HG03097 (cell line): Measurements from ENCODE around the gene FGF2.
A peak's percentile ranks its signal among the peaks of the same experiment; 100 is the strongest.
"Not testable (repeated sequence)": the region's sequence is repeated elsewhere in the genome, so short reads cannot be mapped to it uniquely, and the experiment has no call there.

ENCODE experiments used
- ATAC-seq: cut with Tn5 transposase; IDR thresholded peaks from one replicate; pipeline ENCODE4 v1.9.1; 2021; ENCODE audit not compliant: unreplicated experiment, low FRiP score

The FGF2 gene

DNA sequence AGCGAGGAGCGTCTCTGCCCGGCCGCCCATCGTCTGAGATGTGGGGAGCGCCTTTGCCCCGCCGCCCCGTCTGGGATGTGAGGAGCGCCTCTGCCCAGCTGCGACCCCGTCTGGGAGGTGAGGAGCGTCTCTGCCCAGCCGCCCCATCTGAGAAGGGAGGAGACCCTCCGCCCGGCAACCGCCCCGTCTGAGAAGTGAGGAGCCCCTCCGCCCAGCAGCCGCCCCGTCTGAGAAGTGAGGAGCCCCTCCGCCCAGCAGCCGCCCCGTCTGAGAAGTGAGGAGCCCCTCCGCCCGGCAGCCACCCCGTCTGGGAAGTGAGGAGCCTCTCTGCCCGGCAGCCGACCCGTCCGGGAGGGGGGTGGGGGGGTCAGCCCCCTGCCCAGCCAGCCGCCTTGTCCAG is 14.8 kb upstream of the FGF2 start:
- not testable (repeated sequence) for ATAC-seq

DNA sequence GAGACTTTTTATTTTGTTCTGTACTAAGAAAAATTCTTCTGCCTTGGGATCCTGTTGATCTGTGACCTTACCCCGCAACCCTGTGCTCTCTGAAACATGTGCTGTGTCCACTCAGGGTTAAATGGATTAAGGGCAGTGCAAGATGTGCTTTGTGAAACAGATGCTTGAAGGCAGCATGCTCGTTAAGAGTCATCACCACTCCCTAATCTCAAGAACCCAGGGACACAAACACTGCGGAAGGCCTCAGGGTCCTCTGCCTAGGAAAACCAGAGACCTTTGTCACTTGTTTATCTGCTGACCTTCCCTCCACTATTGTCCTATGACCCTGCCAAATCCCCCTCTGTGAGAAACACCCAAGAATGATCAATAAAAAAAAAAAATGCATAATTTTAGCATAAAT is 13.8 kb upstream of the FGF2 start:
- not testable (repeated sequence) for ATAC-seq

DNA sequence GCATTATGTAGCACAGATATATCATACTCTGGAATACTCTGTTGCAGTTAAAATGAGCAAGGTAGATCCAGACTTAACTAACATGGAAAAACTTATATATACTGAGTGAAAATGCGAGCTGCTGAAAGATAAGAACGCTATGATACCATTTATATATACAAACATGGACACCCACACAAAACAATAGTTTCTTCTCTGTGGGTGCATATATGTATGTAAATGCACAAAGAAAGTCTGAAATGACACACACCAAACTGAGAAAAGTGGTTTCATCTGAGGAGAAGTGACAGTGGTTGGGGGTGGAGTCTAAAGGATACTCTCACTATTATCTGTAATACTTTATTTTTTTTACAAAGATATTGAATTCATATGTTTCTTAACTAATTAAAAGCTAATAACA is 12.2 kb upstream of the FGF2 start:
- ATAC-seq = peak; percentile 85

GRCh38 chr4:122815248-122815647 is 11.4 kb upstream of the FGF2 start:
- no peak for ATAC-seq

DNA sequence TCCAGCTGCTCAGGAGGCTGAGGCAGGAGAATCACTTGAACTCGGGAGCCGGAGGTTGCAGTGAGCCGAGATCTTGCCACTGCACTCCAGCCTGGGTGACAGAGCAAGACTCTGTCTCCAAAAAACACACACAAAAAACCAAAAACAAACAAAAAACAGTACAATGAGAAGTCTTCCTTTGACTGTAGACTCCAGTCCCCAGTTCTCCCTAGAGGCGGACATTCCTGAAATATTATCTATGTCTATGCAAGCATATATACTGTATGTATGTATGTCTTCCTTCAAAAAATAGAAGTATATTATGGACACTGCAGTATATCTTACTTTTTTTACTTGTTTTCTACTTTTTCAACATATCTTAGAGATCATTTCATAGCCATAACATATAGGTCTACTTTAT is 10.2 kb upstream of the FGF2 start:
- no peak for ATAC-seq

DNA sequence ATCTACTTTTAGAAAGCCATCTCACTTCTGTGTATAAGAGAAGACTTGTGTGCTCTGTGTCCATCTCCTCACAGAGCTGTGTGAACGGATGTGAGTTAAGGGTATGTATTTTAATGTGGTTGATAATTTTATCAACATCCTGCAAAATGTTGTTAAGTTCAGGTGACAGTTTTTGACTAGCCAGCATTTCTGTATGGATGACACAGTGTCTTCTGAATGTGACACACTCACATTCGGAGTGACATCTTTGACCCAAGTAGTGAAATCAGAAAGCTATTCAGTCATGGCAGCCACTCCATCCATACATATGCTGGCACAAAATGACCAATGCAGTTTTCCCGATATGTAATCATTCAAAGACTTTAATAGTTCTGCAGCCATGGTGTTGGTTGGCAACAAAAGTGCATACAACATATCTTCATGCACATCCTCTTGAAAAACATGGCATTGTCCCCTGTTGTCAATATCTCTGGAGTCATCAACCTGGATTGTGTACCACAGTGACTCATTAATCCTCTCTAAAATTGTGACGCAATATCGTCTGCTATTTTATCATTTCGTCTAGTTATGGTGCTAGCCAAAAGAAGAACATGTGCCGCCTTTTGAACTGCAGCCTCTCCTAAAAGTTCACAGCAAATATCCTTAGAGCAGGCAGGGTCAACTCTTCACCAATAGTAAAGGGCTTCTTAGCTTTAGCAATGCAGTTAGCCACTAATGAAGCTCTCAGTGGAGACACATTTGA is 6.8 kb upstream of the FGF2 start:
- no peak for ATAC-seq

DNA sequence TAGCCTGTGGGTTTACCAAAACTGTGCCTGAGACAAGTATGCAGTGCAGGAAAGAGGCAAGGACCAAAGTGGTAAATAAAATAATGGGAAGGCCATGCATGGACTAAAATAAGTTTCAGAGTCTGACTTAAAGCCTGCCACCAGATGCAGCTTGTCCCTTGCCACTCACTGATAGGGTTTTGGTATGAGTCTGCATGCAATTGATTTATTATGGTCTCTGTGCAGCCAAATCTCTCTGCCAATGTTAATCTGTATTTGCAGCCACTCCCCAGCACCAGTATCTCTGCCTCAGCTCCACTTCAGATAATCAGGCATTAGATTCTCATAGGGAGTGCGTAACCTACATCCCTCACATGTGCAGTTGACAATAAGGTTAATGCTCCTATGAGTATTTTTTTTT is 5.5 kb upstream of the FGF2 start:
- no peak for ATAC-seq

GRCh38 chr4:122822466-122822865 is 4.2 kb upstream of the FGF2 start:
- ATAC-seq = no peak

DNA sequence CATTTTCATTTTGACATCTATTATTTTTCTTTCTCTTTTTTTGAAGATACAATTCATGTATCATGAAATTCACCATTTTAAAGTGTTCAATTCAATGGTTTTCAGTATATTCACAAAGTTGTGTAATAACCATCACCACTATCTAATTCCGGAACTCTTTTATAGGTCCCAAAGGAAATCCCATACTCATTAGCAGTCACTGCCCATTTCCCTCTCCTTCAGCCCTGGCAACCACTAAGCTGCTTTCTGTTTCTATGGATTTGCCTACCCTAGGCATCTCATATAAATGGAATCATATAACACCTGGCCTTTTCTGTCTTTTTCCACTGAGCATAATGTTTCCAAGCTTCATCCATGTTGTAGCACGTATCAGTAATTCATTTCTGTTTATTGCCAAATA is 3.2 kb upstream of the FGF2 start:
- no peak for ATAC-seq

DNA sequence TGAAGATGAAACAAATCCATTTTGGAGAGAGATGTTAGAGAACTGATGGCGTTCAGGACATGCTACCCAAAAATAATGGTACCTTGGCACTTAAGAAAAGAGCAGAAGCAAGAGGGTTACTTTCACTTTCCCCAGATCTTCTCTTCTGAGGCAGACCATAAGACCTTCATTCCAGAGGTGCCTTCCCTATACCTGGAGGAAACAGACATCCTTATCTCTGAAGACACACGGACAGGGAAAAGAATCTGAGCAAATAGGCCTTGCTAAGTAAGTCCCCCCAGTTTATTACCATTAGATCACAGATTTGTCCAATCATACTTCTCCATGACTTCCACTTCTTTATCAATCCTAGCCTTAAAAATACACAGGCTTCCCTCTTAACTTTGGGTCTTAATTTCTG is 2.0 kb upstream of the FGF2 start:
- ATAC-seq = no peak

DNA sequence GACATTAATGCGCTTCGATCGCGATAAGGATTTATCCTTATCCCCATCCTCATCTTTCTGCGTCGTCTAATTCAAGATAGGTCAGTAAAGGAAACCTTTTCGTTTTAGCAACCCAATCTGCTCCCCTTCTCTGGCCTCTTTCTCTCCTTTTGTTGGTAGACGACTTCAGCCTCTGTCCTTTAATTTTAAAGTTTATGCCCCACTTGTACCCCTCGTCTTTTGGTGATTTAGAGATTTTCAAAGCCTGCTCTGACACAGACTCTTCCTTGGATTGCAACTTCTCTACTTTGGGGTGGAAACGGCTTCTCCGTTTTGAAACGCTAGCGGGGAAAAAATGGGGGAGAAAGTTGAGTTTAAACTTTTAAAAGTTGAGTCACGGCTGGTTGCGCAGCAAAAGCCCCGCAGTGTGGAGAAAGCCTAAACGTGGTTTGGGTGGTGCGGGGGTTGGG is 528 bp upstream of the FGF2 start:
- no peak for ATAC-seq

DNA sequence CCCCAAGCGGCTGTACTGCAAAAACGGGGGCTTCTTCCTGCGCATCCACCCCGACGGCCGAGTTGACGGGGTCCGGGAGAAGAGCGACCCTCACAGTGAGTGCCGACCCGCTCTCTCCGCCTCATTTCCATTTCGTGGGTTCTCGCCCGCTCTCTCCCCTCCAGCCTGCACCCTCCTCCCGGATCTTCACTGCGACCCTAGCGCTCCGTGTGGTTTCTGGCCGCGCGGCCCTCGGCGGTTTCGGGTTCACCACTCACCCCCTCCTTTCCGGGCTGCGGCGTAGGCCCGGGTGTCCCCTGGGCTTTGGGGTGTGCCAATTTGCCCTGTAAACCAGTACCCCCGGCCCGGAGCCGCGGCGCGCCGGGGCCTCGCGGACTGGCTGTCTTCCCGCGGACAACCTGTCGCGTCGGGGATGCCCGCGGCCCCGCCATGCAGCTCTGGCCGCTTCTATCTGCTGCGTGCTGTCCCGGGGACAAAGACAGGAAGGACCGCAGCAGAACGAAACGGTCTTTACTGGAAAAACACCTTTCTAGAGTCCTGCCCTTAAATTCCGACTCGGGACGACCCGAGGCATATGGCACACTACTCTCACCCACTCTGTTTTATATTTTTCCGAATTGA is 737 bp downstream of the FGF2 start:
- ATAC-seq = peak; percentile 52

- peak; percentile 91 for ATAC-seq
Measured at GRCh38 chr4:122827879-122828601, 1.4 kb downstream of the FGF2 start.

DNA sequence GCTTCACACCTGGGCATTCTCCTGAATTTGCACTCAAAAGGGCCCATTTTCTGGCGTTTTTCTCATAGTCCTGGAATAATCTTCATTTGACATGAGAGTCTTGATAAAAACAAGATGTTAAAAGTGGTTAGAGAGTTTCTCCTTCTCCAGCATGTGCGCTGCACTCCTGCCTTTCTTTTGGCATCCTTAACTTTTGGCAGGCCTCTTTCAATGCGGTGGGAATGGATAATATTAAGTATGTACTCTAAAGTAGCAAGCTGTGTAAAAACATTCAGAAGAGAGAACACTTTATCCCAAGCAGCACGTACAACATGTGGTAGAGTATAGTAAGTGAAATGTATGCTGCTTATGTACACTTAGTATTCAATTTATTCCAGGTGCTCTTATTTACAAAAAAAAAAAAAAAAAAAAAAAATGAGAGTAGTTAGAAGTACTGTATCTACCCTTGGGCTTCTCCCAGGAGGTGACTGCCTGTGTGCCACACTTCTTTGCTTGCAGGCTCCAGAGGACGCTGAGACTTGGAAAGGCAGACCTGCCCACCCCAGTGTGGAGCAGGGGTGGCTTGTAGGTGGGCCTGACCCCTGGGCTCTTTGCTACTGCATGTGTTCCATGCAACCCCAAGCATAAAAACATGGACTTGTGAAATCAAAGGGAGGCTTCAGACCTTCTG is 3.9 kb downstream of the FGF2 start:
- ATAC-seq = no peak

DNA sequence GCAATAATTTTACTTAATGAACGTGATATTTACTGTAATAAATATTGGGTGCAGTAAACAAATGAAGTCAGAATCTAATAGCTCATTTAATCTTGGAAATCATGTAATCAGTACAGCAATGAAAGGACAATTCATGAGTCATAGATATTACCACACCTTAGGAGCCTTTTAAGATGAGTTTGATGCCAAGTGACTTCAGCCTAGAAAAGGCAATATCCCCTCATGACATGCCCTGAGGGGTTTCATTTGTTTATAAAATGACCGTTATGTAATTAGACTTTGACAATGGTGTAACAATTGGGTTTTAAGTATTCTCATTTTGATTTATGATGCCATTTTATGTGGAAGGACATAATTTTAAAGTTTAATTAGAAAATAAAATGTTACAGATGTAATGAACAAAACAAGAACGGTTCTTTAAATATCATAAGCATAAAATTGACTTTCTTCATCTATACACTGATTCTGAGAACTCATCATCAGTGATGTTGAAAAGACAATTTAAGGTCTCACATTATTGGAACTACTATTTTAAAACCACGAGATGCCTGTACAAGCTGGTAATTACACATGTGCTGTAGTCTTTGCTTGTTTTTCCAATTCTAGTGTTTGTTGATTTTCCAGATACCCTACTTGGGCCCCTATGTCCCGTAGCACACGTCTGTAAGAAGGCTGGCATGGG is 5.0 kb downstream of the FGF2 start:
- ATAC-seq = no peak

DNA sequence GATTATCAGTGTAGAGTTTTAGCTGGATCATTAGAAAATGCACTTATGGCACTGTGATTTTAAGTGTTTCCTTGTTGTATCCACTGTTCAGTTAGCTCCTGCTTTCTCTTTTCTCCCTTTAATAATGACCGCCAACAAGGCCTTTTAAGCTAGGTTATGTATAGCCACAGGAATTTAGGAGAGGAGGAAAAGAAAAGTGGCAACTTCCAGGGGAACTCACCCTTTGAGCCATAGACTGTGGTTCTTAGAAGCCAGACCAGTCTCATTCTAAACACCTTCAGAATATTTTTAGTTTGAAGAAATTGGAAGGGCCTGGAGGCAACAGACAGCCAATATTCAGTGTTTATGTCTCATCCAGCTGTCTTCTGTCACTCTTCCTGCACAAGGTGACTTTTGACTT is 6.1 kb downstream of the FGF2 start:
- no peak for ATAC-seq

GRCh38 chr4:122833999-122834398 is 7.4 kb downstream of the FGF2 start:
- ATAC-seq = no peak

DNA sequence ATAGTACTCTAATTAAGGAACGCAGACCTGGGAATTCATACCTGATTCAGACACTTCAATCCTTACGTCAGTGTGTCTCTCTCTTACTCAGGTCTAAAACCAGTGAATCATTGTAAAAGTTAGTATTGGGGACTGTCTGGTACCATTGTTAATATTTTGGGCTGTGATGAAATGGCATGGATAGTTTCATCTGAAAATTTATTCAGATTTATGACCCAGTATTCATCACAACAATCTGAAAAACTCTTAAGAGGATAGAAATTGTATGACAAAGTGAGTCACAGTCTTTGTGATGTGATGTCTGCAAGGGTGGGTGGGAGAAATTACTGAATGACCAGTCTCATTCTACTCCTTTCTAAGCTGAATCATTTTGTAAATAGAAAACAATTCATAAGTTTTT is 10.3 kb downstream of the FGF2 start:
- no peak for ATAC-seq

DNA sequence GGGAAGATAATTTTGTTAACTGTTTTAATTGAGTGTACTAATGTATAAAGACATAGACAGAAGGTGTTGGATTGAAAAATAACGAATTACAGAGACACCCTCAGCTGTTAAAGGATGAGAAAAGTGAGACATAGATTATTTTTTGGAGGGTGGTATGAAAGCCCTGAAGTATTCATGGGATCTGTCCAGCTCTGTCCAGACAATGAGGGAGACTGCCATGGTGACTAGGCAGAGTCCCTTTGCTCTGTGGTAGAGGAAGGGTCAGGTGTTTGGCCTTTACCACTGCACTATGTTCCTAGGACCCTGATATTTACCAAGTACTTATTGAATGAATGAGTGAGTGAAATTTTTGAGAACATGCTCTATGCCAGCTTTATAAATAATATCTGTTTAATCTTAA is 11.4 kb downstream of the FGF2 start:
- no peak for ATAC-seq

- ATAC-seq = no peak
Measured at GRCh38 chr4:122842392-122842791, 15.8 kb downstream of the FGF2 start.
